ENCODE data around the gene USP21.
"Not testable (repeated sequence)": the region's sequence is repeated elsewhere in the genome, so short reads cannot be mapped to it uniquely, and the experiment has no call there.

Gene USP21

GRCh38 chr1:161159087-161159912 lies at the start of gene USP21:
Gene USP21 (plus strand): TSS chr1:161159500. CDS start chr1:161160641, 1,141 bp downstream.
- DNase-seq: peak; percentile 91

GRCh38 chr1:161111117-161111516 lies 48.2 kb upstream of the USP21 start:
- DNase-seq: no peak

GRCh38 chr1:161111527-161111926 lies 47.8 kb upstream of the USP21 start:
- no peak for DNase-seq

- no peak for DNase-seq
Measured at GRCh38 chr1:161113915-161114314, 45.4 kb upstream of the USP21 start.

- no peak for DNase-seq
Measured at GRCh38 chr1:161114556-161114955, 44.7 kb upstream of the USP21 start.

- no peak for DNase-seq
Measured at GRCh38 chr1:161115132-161115711, 44.1 kb upstream of the USP21 start.

GRCh38 chr1:161115961-161116360 lies 43.3 kb upstream of the USP21 start:
- not testable (repeated sequence) for DNase-seq

GRCh38 chr1:161117759-161118581 lies 41.3 kb upstream of the USP21 start, which contains the start of the genes NIT1 and PFDN2:
Gene NIT1 (plus strand): TSS chr1:161118105. CDS start chr1:161118177, 72 bp downstream.
Gene PFDN2 (minus strand): TSS chr1:161118037. CDS start chr1:161118026, 11 bp downstream.
- DNase-seq: peak; percentile 82

GRCh38 chr1:161119092-161119903 lies 40.0 kb upstream of the USP21 start:
- DNase-seq: peak; percentile 76

- DNase-seq: no peak
Measured at GRCh38 chr1:161121042-161121650, 38.2 kb upstream of the USP21 start.

- peak; percentile 45 for DNase-seq
Measured at GRCh38 chr1:161121834-161122233, 37.5 kb upstream of the USP21 start.

GRCh38 chr1:161122967-161123366 lies 36.3 kb upstream of the USP21 start:
- DNase-seq: no peak

- no peak for DNase-seq
Measured at GRCh38 chr1:161127649-161128048, 31.7 kb upstream of the USP21 start.

- DNase-seq: no peak
Measured at GRCh38 chr1:161128591-161129420, 30.5 kb upstream of the USP21 start.

GRCh38 chr1:161130266-161130665 lies 29.0 kb upstream of the USP21 start:
- DNase-seq: no peak

GRCh38 chr1:161131523-161132409 lies 27.5 kb upstream of the USP21 start:
- no peak for DNase-seq

- peak; percentile 96 for DNase-seq
Measured at GRCh38 chr1:161132410-161133219, 26.7 kb upstream of the USP21 start, which contains the start of gene DEDD. Gene DEDD (minus strand): TSS chr1:161132667. CDS start chr1:161124462, 8,205 bp downstream.

- DNase-seq: no peak
Measured at GRCh38 chr1:161133220-161133740, 26.0 kb upstream of the USP21 start.

GRCh38 chr1:161137881-161138280 lies 21.4 kb upstream of the USP21 start:
- no peak for DNase-seq

Measured in CD4-positive, alpha-beta T cell treated with Interleukin-15 for 1 hour (primary cell).